DND-41 (cell line): ENCODE data around the gene SLC2A1.

Source experiments
- ATAC-seq: fragments of 200-7000 bp; cut with Tn5 transposase; 3 replicates; pipeline ENCODE4 v1.9.1; 2021; ENCODE audit warnings: low read depth; ENCODE audit not compliant: insufficient read depth
- DNase-seq: peaks from one replicate; pipeline ENCODE4 v3.0.0-alpha.2; 2020
- H2AFZ ChIP-seq: 2 replicates; pipeline ENCODE4 v1.6.0; 2012; ENCODE audit warnings: low read depth, low read length
- H3K27ac ChIP-seq: 2 replicates; pipeline ENCODE4 v1.5.1; 2012; ENCODE audit warnings: low read length, inconsistent platforms
- H3K27me3 ChIP-seq: fragments of 200-600 bp; sonication (generic); 2 replicates; pipeline ENCODE4 v1.6.0; 2012; ENCODE audit warnings: low read length, mild to moderate bottlenecking, inconsistent platforms; ENCODE audit not compliant: insufficient read depth, poor library complexity
- H3K36me3 ChIP-seq: 2 replicates; pipeline ENCODE4 v1.5.1; 2012; ENCODE audit warnings: low read length, inconsistent platforms; ENCODE audit not compliant: insufficient read depth
- H3K4me1 ChIP-seq: 2 replicates; pipeline ENCODE4 v1.5.1; 2012; ENCODE audit warnings: mild to moderate bottlenecking, low read length; ENCODE audit not compliant: insufficient read depth
- H3K4me2 ChIP-seq: 2 replicates; pipeline ENCODE4 v1.6.0; 2012; ENCODE audit warnings: mild to moderate bottlenecking, moderate library complexity, low read length, inconsistent platforms; ENCODE audit not compliant: insufficient read depth
- H3K4me3 ChIP-seq, 2 experiments: fragments of 200-600 bp in 1 of 2; shearing (Covaris generic) in 1 of 2; 2 replicates each; pipeline ENCODE4 v1.5.1; 2012 to 2016; ENCODE audit warnings: inconsistent platforms in 2 of 2, low read length in 2 of 2, mild to moderate bottlenecking in 2 of 2, low read depth in 1 of 2, moderate library complexity in 1 of 2
- H3K79me2 ChIP-seq: 2 replicates; pipeline ENCODE4 v1.6.0; 2012; ENCODE audit warnings: low read length, inconsistent platforms; ENCODE audit not compliant: insufficient read depth
- H3K9ac ChIP-seq: 2 replicates; pipeline ENCODE4 v1.6.0; 2012; ENCODE audit warnings: low read depth, mild to moderate bottlenecking, inconsistent platforms, low read length, moderate library complexity
- H3K9me3 ChIP-seq: 2 replicates; pipeline ENCODE4 v1.5.1; 2012; ENCODE audit warnings: low read length, moderate library complexity, mild to moderate bottlenecking, inconsistent platforms; ENCODE audit not compliant: insufficient read depth, severe bottlenecking
- H4K20me1 ChIP-seq: 2 replicates; pipeline ENCODE4 v1.6.0; 2012; ENCODE audit warnings: low read length; ENCODE audit not compliant: insufficient read depth
- EZH2 ChIP-seq: IDR thresholded peaks from 3 replicates; pipeline ENCODE4 v1.6.1; 2012; ENCODE audit warnings: borderline replicate concordance, low read depth, mild to moderate bottlenecking, moderate library complexity, low read length, inconsistent platforms; ENCODE audit not compliant: severe bottlenecking
- TF ChIP-seq, protein P1 (sequence below): IDR thresholded peaks from 2 replicates; pipeline ENCODE4 v1.5.1; 2012; ENCODE audit warnings: borderline replicate concordance, low read length, moderate library complexity, mild to moderate bottlenecking; ENCODE audit not compliant: poor library complexity, severe bottlenecking; ENCODE audit errors: extremely low read depth

The SLC2A1 gene

GRCh38 chr1:42973799-42974198, 15.1 kb upstream of the SLC2A1 start:
- Histone ChIP-seq H3K36me3 (no peaks in the 10 kb centered on the region), H3K79me2 (no peaks in the 10 kb centered on the region), H3K4me3 (no peak overlapping the region), H3K27ac (no peak overlapping the region), H3K9ac (no peak overlapping the region), H4K20me1 (no peaks in the 10 kb centered on the region), H3K4me2 (no peak overlapping the region), H3K27me3 (peaks cover 10% of the 10 kb centered on the region), H3K9me3 (no peaks in the 10 kb centered on the region), H3K4me1 (no peaks in the 10 kb centered on the region), H2AFZ (no peak overlapping the region)
- no peak for TF ChIP-seq EZH2
- TF ChIP-seq, protein P1, sequence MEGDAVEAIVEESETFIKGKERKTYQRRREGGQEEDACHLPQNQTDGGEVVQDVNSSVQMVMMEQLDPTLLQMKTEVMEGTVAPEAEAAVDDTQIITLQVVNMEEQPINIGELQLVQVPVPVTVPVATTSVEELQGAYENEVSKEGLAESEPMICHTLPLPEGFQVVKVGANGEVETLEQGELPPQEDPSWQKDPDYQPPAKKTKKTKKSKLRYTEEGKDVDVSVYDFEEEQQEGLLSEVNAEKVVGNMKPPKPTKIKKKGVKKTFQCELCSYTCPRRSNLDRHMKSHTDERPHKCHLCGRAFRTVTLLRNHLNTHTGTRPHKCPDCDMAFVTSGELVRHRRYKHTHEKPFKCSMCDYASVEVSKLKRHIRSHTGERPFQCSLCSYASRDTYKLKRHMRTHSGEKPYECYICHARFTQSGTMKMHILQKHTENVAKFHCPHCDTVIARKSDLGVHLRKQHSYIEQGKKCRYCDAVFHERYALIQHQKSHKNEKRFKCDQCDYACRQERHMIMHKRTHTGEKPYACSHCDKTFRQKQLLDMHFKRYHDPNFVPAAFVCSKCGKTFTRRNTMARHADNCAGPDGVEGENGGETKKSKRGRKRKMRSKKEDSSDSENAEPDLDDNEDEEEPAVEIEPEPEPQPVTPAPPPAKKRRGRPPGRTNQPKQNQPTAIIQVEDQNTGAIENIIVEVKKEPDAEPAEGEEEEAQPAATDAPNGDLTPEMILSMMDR: no peak
- ATAC-seq: no peak
- DNase-seq: no peak

DNA sequence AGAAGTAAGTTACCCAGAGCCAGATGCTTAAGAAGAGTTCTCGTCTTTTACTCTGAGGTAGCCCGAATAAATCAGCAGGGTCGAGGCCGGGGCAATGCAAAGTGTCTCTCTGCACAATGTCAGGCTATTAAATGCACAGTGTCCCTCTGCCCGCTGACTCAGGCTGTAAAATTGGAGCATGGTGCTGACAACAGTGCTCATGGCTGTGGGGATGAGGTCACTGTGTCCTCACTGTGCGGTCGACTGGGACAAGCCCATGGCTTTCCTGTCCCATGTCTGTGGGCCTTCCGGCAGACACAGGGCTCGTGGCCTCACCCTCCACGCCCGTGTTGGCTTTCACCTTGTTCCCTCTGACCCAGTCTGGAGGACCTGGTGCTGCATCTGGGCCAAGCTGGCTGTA, 14.6 kb upstream of the SLC2A1 start:
- no peaks in the 10 kb centered on the region for H4K20me1 ChIP-seq
- ATAC-seq (no peak), DNase-seq (no peak)
- H2AFZ ChIP-seq: no peak overlapping the region
- H3K9me3 ChIP-seq: no peaks in the 10 kb centered on the region
- no peak overlapping the region for H3K9ac ChIP-seq
- H3K27ac ChIP-seq: no peak overlapping the region
- no peak for TF ChIP-seq EZH2
- TF ChIP-seq, protein P1: no peak
- no peak overlapping the region for H3K4me2 ChIP-seq
- H3K4me1 ChIP-seq: no peaks in the 10 kb centered on the region
- H3K4me3 ChIP-seq: no peak overlapping the region
- peaks cover 10% of the 10 kb centered on the region for H3K27me3 ChIP-seq
- no peaks in the 10 kb centered on the region for H3K36me3 ChIP-seq
- no peaks in the 10 kb centered on the region for H3K79me2 ChIP-seq

GRCh38 chr1:42971841-42972291, 13.2 kb upstream of the SLC2A1 start:
- Histone ChIP-seq H3K4me2 (no peak overlapping the region), H3K9ac (no peak overlapping the region), H4K20me1 (no peaks in the 10 kb centered on the region), H3K4me1 (no peaks in the 10 kb centered on the region), H3K79me2 (no peaks in the 10 kb centered on the region), H3K9me3 (no peaks in the 10 kb centered on the region), H3K4me3 (no peak overlapping the region), H3K27me3 (peaks cover 10% of the 10 kb centered on the region), H2AFZ (no peak overlapping the region), H3K27ac (no peak overlapping the region), H3K36me3 (no peaks in the 10 kb centered on the region)
- DNase-seq (no peak), ATAC-seq (no peak)
- no peak for TF ChIP-seq EZH2
- TF ChIP-seq, protein P1: no peak

GRCh38 chr1:42970143-42970542, 11.5 kb upstream of the SLC2A1 start:
- DNase-seq (no peak), ATAC-seq (no peak)
- Histone ChIP-seq H3K36me3 (no peaks in the 10 kb centered on the region), H2AFZ (no peak overlapping the region), H3K4me1 (no peaks in the 10 kb centered on the region), H3K9me3 (no peaks in the 10 kb centered on the region), H3K4me2 (no peak overlapping the region), H3K9ac (no peak overlapping the region), H3K27ac (no peak overlapping the region), H4K20me1 (no peaks in the 10 kb centered on the region), H3K79me2 (no peaks in the 10 kb centered on the region), H3K27me3 (peaks cover 10% of the 10 kb centered on the region), H3K4me3 (no peak overlapping the region)
- no peak for TF ChIP-seq EZH2
- TF ChIP-seq, protein P1: no peak
